Astrocyte (in vitro differentiated cells and primary cell): ENCODE results near the gene GTF3C1. TPM values are rescaled to one million over a fixed set of nuclear protein-coding genes. Genes with fewer than 3 reads are reported as not detected.

Experiments used
- DNase-seq: peaks from one replicate; pipeline ENCODE4 v3.0.0-alpha.2; 2010; ENCODE audit warnings: low read depth
- FAIRE-seq: peaks from 2 replicates; lab custom pipeline; 2011; peaks lifted over from hg19 to GRCh38; lab: Jason Lieb, UNC
- H2AFZ ChIP-seq: 2 replicates; pipeline ENCODE4 v1.6.0; 2012; ENCODE audit warnings: low read depth, low read length, inconsistent platforms
- H3K27ac ChIP-seq: 2 replicates; pipeline ENCODE4 v1.5.1; 2011; ENCODE audit warnings: low read depth, low read length, inconsistent platforms
- H3K27me3 ChIP-seq: 2 replicates; pipeline ENCODE4 v1.6.0; 2011; ENCODE audit warnings: low read length, inconsistent platforms; ENCODE audit not compliant: insufficient read depth
- H3K36me3 ChIP-seq: 2 replicates; pipeline ENCODE4 v1.5.1; 2011; ENCODE audit warnings: low read length, inconsistent platforms; ENCODE audit not compliant: insufficient read depth
- H3K4me1 ChIP-seq: 2 replicates; pipeline ENCODE4 v1.5.1; 2011; ENCODE audit warnings: low read length, inconsistent platforms; ENCODE audit not compliant: insufficient read depth
- H3K4me2 ChIP-seq: 2 replicates; pipeline ENCODE4 v1.6.0; 2012; ENCODE audit warnings: low read length, inconsistent platforms
- H3K4me3 ChIP-seq: 2 replicates; pipeline ENCODE4 v1.5.1; 2011; ENCODE audit warnings: low read depth, mild to moderate bottlenecking, low read length, inconsistent platforms; ENCODE audit not compliant: insufficient read depth
- H3K79me2 ChIP-seq: 2 replicates; pipeline ENCODE4 v1.6.0; 2012; ENCODE audit warnings: mild to moderate bottlenecking, low read length, inconsistent platforms; ENCODE audit not compliant: insufficient read depth
- H3K9ac ChIP-seq: 2 replicates; pipeline ENCODE4 v1.6.0; 2012; ENCODE audit warnings: mild to moderate bottlenecking, low read length, inconsistent platforms
- H3K9me3 ChIP-seq: 2 replicates; pipeline ENCODE4 v1.5.1; 2012; ENCODE audit warnings: low read depth, mild to moderate bottlenecking, low read length, inconsistent platforms; ENCODE audit not compliant: insufficient read depth
- H4K20me1 ChIP-seq: 2 replicates; pipeline ENCODE4 v1.6.0; 2012; ENCODE audit warnings: low read length, inconsistent platforms; ENCODE audit not compliant: insufficient read depth
- H3K27ac Mint-ChIP-seq: one replicate; pipeline ENCODE4 v1.8.0; 2021; ENCODE audit warnings: mild to moderate bottlenecking, mixed read lengths; ENCODE audit not compliant: unreplicated experiment
- H3K27me3 Mint-ChIP-seq: one replicate; pipeline ENCODE4 v1.8.0; 2021; ENCODE audit warnings: low read depth, mixed read lengths; ENCODE audit not compliant: unreplicated experiment
- H3K36me3 Mint-ChIP-seq: one replicate; pipeline ENCODE4 v1.8.0; 2021; ENCODE audit warnings: low read depth, mixed read lengths; ENCODE audit not compliant: unreplicated experiment
- H3K4me1 Mint-ChIP-seq: one replicate; pipeline ENCODE4 v1.8.0; 2021; ENCODE audit warnings: low read depth, mixed read lengths; ENCODE audit not compliant: unreplicated experiment
- H3K4me3 Mint-ChIP-seq: one replicate; pipeline ENCODE4 v1.8.0; 2021; ENCODE audit warnings: mild to moderate bottlenecking, moderate library complexity, mixed read lengths; ENCODE audit not compliant: unreplicated experiment
- H3K9me3 Mint-ChIP-seq: one replicate; pipeline ENCODE4 v1.8.0; 2021; ENCODE audit warnings: mild to moderate bottlenecking, mixed read lengths; ENCODE audit not compliant: unreplicated experiment
- EZH2 ChIP-seq: IDR thresholded peaks from 2 replicates; pipeline ENCODE4 v1.6.1; 2012; ENCODE audit warnings: mild to moderate bottlenecking, low read length, inconsistent platforms; ENCODE audit not compliant: insufficient read depth
- total RNA-seq: library from RNA; stranded (reverse); gene quantifications from 2 replicates; pipeline ENCODE4 v1.2.1, GENCODE V29; 2021
- TF ChIP-seq, protein P1 (sequence below): IDR thresholded peaks from 2 replicates; pipeline ENCODE4 v1.5.1; 2011; ENCODE audit warnings: low read depth, mild to moderate bottlenecking, inconsistent platforms, low read length, moderate library complexity; ENCODE audit not compliant: insufficient read depth

Gene GTF3C1
- total RNA-seq, 1 donor from 2014 or later, result 103 TPM

DNA sequence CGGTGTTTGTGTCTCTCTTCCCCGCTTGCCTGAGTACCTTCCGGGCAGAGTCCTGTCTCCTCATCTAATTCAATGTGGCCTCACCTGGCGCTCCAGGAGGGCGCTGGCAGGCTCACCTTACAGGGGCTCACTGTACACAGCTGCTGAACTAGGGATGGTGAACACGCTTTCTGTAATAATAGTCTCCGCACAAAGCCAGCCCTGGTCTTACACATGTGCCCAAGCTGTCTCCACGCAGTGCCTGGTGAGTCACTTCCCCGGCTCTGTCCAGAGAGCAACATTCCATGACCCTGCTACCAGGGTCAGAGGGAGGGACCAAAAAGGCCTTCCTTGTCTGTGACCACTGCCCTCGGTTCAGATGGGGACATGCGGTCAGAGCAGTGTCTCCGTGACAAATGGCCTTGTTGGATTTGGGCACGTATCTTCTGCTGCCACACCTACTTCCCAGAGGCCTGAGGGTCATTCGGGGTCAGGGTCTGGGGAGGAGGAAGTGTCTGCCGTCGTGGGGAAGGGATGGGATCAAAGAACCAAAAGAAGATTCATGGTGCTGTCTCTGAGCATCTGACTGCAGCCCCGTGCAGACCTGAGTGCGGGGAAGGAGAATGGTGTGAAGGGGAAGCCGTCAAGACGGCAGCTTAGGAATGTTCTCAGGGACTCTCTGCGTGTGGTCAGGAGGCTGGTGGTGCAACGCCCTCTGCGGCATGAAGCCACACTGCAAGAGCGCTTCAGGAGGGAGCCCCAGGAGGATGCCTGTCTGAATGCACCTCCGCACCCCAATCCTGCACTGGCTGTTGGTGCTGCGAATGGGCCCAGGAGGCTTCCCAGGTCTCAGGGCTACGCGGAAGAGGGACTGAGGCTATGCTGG, 78.9 kb downstream of the GTF3C1 start:
- Histone ChIP-seq H3K9ac (no peak overlapping the region), H3K4me3 (no peak overlapping the region), H3K79me2 (no peaks in the 10 kb centered on the region), H4K20me1 (no peaks in the 10 kb centered on the region), H3K4me2 (peak overlapping the region; percentile 9), H3K27me3 (no peaks in the 10 kb centered on the region), H2AFZ (no peak overlapping the region), H3K4me1 (peaks cover 35% of the 10 kb centered on the region), H3K9me3 (peaks cover 3% of the 10 kb centered on the region), H3K27ac (peak overlapping the region; percentile 18), H3K36me3 (peaks cover 42% of the 10 kb centered on the region)
- FAIRE-seq (no peak), DNase-seq (peak; percentile 44)
- Mint-ChIP-seq H3K4me1 (peaks cover 25% of the 10 kb centered on the region), H3K36me3 (peaks cover 73% of the 10 kb centered on the region), H3K27me3 (no peaks in the 10 kb centered on the region), H3K4me3 (no peak overlapping the region), H3K9me3 (peaks cover 12% of the 10 kb centered on the region), H3K27ac (peak overlapping the region; percentile 68)
- TF ChIP-seq EZH2, result no peak
- TF ChIP-seq, protein P1, sequence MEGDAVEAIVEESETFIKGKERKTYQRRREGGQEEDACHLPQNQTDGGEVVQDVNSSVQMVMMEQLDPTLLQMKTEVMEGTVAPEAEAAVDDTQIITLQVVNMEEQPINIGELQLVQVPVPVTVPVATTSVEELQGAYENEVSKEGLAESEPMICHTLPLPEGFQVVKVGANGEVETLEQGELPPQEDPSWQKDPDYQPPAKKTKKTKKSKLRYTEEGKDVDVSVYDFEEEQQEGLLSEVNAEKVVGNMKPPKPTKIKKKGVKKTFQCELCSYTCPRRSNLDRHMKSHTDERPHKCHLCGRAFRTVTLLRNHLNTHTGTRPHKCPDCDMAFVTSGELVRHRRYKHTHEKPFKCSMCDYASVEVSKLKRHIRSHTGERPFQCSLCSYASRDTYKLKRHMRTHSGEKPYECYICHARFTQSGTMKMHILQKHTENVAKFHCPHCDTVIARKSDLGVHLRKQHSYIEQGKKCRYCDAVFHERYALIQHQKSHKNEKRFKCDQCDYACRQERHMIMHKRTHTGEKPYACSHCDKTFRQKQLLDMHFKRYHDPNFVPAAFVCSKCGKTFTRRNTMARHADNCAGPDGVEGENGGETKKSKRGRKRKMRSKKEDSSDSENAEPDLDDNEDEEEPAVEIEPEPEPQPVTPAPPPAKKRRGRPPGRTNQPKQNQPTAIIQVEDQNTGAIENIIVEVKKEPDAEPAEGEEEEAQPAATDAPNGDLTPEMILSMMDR, result no peak

DNA sequence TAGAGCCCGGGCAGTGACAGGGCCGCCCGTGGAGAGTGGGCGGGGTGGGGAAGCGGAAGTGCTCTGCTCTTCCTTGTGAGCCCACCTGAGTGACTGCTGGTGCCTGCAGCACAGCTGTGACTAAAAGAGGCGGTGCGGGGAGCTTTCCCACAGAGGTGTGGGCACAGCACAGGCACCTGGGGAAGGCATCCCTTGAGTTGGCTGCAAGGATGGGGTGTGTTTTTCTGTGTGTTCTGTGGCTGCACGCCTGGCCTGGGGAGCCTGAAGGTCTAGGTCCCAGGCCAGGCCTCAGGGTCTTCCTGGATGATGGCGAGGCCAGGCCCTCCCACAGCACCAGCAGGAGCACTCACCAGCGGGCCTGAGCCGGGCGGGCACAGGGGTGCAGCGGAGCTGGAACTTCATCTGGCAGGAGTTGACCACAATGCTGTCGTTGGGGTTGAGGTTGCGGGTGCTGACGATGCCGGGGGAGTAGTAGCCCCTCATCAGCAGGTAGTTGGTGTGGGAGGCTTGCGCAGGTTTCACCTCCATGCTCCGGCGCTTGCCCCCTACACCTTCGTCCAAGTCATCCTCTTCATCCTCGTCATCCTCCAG, 80.7 kb downstream of the GTF3C1 start:
- H3K4me3 Mint-ChIP-seq, result no peak overlapping the region
- no peak overlapping the region for H3K4me3 ChIP-seq
- H3K36me3 ChIP-seq, result peaks cover 47% of the 10 kb centered on the region
- no peak overlapping the region for H2AFZ ChIP-seq
- no peaks in the 10 kb centered on the region for H3K79me2 ChIP-seq
- H3K27me3 Mint-ChIP-seq, result no peaks in the 10 kb centered on the region
- no peak overlapping the region for H3K27ac ChIP-seq
- H3K4me2 ChIP-seq, result no peak overlapping the region
- no peak overlapping the region for H3K27ac Mint-ChIP-seq
- TF ChIP-seq, protein P1, result no peak
- TF ChIP-seq EZH2, result no peak
- H3K9me3 Mint-ChIP-seq, result peaks cover 12% of the 10 kb centered on the region
- no peak overlapping the region for H3K9ac ChIP-seq
- peaks cover 71% of the 10 kb centered on the region for H3K36me3 Mint-ChIP-seq
- DNase-seq (no peak), FAIRE-seq (no peak)
- H3K9me3 ChIP-seq, result peaks cover 3% of the 10 kb centered on the region
- no peaks in the 10 kb centered on the region for H3K27me3 ChIP-seq
- H4K20me1 ChIP-seq, result no peaks in the 10 kb centered on the region
- H3K4me1 Mint-ChIP-seq, result peaks cover 18% of the 10 kb centered on the region
- H3K4me1 ChIP-seq, result peaks cover 27% of the 10 kb centered on the region

DNA sequence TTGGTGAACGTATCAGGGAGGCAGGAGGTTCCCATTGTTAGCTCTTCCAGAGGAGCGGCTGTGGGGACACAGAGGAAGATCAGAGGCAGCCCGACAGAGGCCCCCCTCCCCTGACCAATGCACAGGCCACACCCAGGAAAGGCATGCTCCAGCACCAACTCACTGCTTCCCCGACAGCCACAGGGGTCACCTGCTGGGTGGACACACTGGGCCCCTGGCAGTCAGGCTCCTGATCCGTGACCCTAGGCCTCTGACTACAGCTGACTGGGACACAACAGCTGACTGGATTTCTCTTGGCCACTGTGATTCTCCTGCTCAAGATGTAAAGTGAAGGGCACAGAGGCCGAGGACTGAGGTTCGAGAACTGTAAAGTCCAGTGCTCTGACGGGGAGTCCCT, 84.2 kb downstream of the GTF3C1 start:
- peaks cover 3% of the 10 kb centered on the region for H3K4me1 Mint-ChIP-seq
- Histone ChIP-seq H3K4me3 (no peak overlapping the region), H3K9me3 (peaks cover 3% of the 10 kb centered on the region), H3K4me1 (peaks cover 14% of the 10 kb centered on the region), H4K20me1 (peaks cover 6% of the 10 kb centered on the region), H3K79me2 (no peaks in the 10 kb centered on the region), H3K27me3 (no peaks in the 10 kb centered on the region), H2AFZ (no peak overlapping the region), H3K9ac (no peak overlapping the region), H3K27ac (no peak overlapping the region), H3K36me3 (peaks cover 40% of the 10 kb centered on the region), H3K4me2 (no peak overlapping the region)
- H3K27ac Mint-ChIP-seq, result no peak overlapping the region
- H3K4me3 Mint-ChIP-seq, result no peak overlapping the region
- H3K36me3 Mint-ChIP-seq, result peaks cover 57% of the 10 kb centered on the region
- TF ChIP-seq, protein P1, result no peak
- TF ChIP-seq EZH2, result no peak
- no peaks in the 10 kb centered on the region for H3K27me3 Mint-ChIP-seq
- peaks cover 12% of the 10 kb centered on the region for H3K9me3 Mint-ChIP-seq
- FAIRE-seq, result no peak
- DNase-seq, result no peak
